CD4-positive, alpha-beta T cell treated with Interleukin-17A for 4 hours (primary cell): Measurements from ENCODE around the gene UTS2.

Experiments used
- DNase-seq: peaks from one replicate; pipeline ENCODE4 v3.0.0-alpha.2; 2020; ENCODE audit warnings: mixed read lengths

UTS2 gene

GRCh38 chr1:7862211-7863060 lies 9.6 kb upstream of the UTS2 start:
- no peak for DNase-seq

GRCh38 chr1:7861452-7861851 lies 8.6 kb upstream of the UTS2 start:
- DNase-seq = no peak

GRCh38 chr1:7860130-7860529 lies 7.3 kb upstream of the UTS2 start:
- no peak for DNase-seq

GRCh38 chr1:7859406-7859805 lies 6.5 kb upstream of the UTS2 start:
- DNase-seq = no peak

- no peak for DNase-seq
These were observed 5.1 kb upstream of the UTS2 start for GRCh38 chr1:7857985-7858384.

GRCh38 chr1:7857000-7857399 lies 4.1 kb upstream of the UTS2 start:
- no peak for DNase-seq

GRCh38 chr1:7856345-7856744 lies 3.5 kb upstream of the UTS2 start:
- no peak for DNase-seq

GRCh38 chr1:7853684-7854026 lies 790 bp upstream of the UTS2 start:
- no peak for DNase-seq

- DNase-seq = no peak
These were observed 2.1 kb downstream of the UTS2 start for GRCh38 chr1:7850786-7851185.

- DNase-seq = no peak
These were observed 5.3 kb downstream of the UTS2 start for GRCh38 chr1:7847599-7847998.

GRCh38 chr1:7846656-7847055 lies 6.2 kb downstream of the UTS2 start:
- no peak for DNase-seq

GRCh38 chr1:7845761-7846160 lies 7.1 kb downstream of the UTS2 start:
- no peak for DNase-seq

- DNase-seq = no peak
These were observed 10.3 kb downstream of the UTS2 start for GRCh38 chr1:7842517-7842916.

- no peak for DNase-seq
These were observed 13.3 kb downstream of the UTS2 start for GRCh38 chr1:7839526-7839925.

- DNase-seq = no peak
These were observed 14.2 kb downstream of the UTS2 start for GRCh38 chr1:7838714-7839113.

GRCh38 chr1:7833035-7833434 lies 19.8 kb downstream of the UTS2 start:
- no peak for DNase-seq

GRCh38 chr1:7831458-7831857 lies 21.4 kb downstream of the UTS2 start:
- no peak for DNase-seq

GRCh38 chr1:7827126-7827955 lies 25.5 kb downstream of the UTS2 start:
- DNase-seq = peak; percentile 33

- DNase-seq = no peak
These were observed 26.5 kb downstream of the UTS2 start for GRCh38 chr1:7826363-7826762.

GRCh38 chr1:7824701-7825100 lies 28.2 kb downstream of the UTS2 start:
- DNase-seq = no peak

- DNase-seq = no peak
These were observed 31.6 kb downstream of the UTS2 start for GRCh38 chr1:7821282-7821681.

- DNase-seq = no peak
These were observed 39.0 kb downstream of the UTS2 start for GRCh38 chr1:7813677-7814373.

- DNase-seq = no peak
These were observed 41.4 kb downstream of the UTS2 start for GRCh38 chr1:7811476-7811875.

GRCh38 chr1:7810395-7810794 lies 42.5 kb downstream of the UTS2 start:
- DNase-seq = no peak
